K562 (cell line): ENCODE data around the gene TJP3. TPM values are rescaled to one million over a fixed set of nuclear protein-coding genes. Genes with fewer than 3 reads are reported as not detected.

Source experiments
- E2F5 ChIP-seq: sonication (generic); formaldehyde crosslinking; IDR thresholded peaks from 2 replicates; pipeline ENCODE4 v1.8.0; 2022; ENCODE audit warnings: mild to moderate bottlenecking, missing genetic modification reagents
- ZNF609 ChIP-seq: sonication (generic); formaldehyde crosslinking; IDR thresholded peaks from 2 replicates; pipeline ENCODE4 v1.8.1; 2023; ENCODE audit warnings: missing genetic modification reagents, mild to moderate bottlenecking, borderline replicate concordance
- polyA plus RNA-seq, 8 experiments: library from polyadenylated mRNA; depleted of rRNA in 4 of 8; stranded (reverse) in 5 of 8; unstranded in 3 of 8; fragments of >200 nt; fragmentation: Nextera tagmentation in 2 of 8; fragmentation: Illumina TruSeq in 1 of 8; extraction: Ambion mirVana in 2 of 8; extraction: Trizol in 1 of 8; gene quantifications; 2 replicates each; pipeline versions ENCODE4 v1.2.1 to v1.2.3, GENCODE V29; 2011 to 2014; ENCODE audit warnings: inconsistent platforms in 1 of 8, missing spikeins in 1 of 8
- total RNA-seq, 7 experiments: library from RNA; depleted of rRNA in 6 of 7; stranded (reverse); fragments of >200 nt in 6 of 7; fragmentation: Illumina TruSeq in 2 of 7; extraction: Trizol in 2 of 7; gene quantifications; 2 replicates each; pipeline versions ENCODE4 v1.2.1 to v1.2.3, GENCODE V29; 2011 to 2021; ENCODE audit warnings: low replicate concordance in 1 of 7

The TJP3 gene
- total and polyA plus RNA-seq, 9 of the 15 experiments (the other 6 are each of a cell fraction or from before 2014, with no cell fraction given), result 0.11 to 2.4 (median 0.57) TPM; not detected in 1

GRCh38 chr19:3737487-3738205 is 29.5 kb downstream of the TJP3 start (continued):
- TF ChIP-seq ZNF609 (CRISPR knock-in tag) (no peak), E2F5 (no peak)
